ENCODE measurements around the gene HOXB2.

- TF ChIP-seq CTCF (conservative IDR thresholded peaks at IDR 0.05 in 1 of 2, IDR thresholded peaks at IDR 0.05 in 1 of 2; ENCODE audit: low read depth in 1 of 2, low read length in 2 of 2) (no peak), EZH2 (IDR thresholded peaks at IDR 0.05; ENCODE audit: low read length, missing control alignments) (no peak)
These were observed 45.7 kb downstream of the HOXB2 start for GRCh38 chr17:48499248-48499647.
